Measurements from ENCODE around the gene MORN5.

GRCh38 chr9:122204055-122204454, 44.3 kb downstream of the MORN5 start:
- TF ChIP-seq CTCF (IDR thresholded peaks at IDR 0.05) (no peak), SIN3A (IDR thresholded peaks at IDR 0.05; ENCODE audit: borderline replicate concordance, insufficient read depth, low read depth, low read length) (no peak)

Measured in Panc1 (cell line).